ENCODE data around the gene TMEM134. TPM values are rescaled to one million over a fixed set of nuclear protein-coding genes. Genes with fewer than 3 reads are reported as not detected.
"Not testable (repeated sequence)": the region's sequence is repeated elsewhere in the genome, so short reads cannot be mapped to it uniquely, and the experiment has no call there.

TMEM134 gene
- polyA plus RNA-seq, 1 experiment: 30.6 TPM

DNA sequence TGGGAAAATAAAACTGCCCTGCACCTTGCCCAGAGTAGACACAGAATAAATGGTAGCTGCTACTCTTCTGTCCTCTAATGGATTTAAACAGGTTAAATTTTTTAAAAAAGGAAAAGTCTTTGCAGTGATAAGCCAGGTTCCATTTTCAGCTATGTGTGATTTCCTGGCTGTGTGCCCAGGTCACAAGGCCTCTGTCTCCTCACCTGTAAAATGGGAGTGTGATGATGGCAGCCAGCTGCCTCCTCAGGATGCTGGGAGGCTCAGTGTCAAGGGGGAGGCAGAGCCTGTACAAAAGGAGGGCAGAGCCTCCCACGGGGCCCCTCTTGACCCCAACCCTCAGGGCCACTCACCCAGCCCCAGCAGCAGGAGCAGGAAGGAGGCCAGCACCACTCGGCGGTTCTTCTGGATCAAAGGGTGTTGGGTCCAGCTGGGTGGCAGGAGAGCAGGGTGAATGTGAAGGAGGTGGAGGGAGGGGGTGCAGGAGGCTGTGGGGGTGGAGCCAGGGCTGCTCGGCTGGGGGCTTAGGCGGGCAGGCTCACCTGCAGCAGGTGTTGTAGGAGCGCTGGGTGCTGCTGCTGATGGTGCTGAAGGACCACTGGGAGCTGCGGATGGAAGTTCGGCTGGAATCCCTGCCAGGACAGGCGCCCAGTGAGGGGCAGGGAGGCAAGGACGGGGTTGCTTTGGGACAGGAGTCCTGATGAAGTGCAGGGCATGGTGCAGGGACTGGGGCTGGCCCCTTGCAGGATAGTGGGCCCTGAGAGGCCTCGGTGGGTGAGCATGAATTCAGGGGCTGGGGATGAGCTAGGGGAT, 1.9 kb downstream of the TMEM134 start:
- POLR2A ChIA-PET: no interaction called here
- Histone ChIP-seq H3K27me3 (ENCODE audit: control insufficient read depth, insufficient read depth, low read length) (no peaks in the 10 kb centered on the region), H3K4me3 (ENCODE audit: low read depth, low read length) (no peak overlapping the region), H3K36me3 (ENCODE audit: control insufficient read depth, insufficient read depth, low read length) (no peaks in the 10 kb centered on the region; the same call in 1 of the 2 replicates)
- no peak for DNase-seq (ENCODE audit: low read depth)
- TF ChIP-seq CTCF (IDR thresholded peaks at IDR 0.05; ENCODE audit: insufficient read depth, low read depth, low read length): no peak
- CTCF ChIA-PET: interaction anchor here (0.7 to 0.9 kb wide), 3 partner anchors 38 to 683 kb away, joined by 3 read pairs; partner anchors contain the start of gene PPP1CA

DNA sequence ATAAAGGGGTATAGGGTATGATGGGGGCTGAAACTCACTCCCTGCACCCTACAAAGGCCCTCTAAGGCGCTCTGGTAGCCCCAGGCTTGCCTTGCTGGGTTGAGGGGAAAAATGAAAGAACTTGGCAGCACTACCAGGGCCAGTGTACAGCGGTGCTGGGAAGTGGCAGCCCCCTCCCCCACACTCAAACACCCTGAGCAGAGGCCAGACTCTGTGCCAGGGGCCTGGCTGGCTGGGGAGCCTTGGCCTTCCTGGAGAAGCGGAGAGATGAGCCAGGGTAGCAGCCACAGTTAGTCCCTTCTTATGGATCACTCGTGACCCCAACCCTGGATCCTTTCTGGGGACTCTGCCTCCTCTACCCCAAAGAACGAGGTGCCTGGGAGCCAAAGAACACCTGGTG, 2.7 kb downstream of the TMEM134 start:
- POLR2A ChIA-PET: no interaction called here
- CTCF ChIA-PET: interaction anchor here (0.6 to 0.7 kb wide), 2 partner anchors 83 to 115 kb away, joined by 3 to 4 read pairs; no protein-coding TSS in a partner anchor
- H3K36me3 ChIP-seq (ENCODE audit: control insufficient read depth, insufficient read depth, low read length): no peaks in the 10 kb centered on the region; the same call in 1 of the 2 replicates
- H3K27me3 ChIP-seq (ENCODE audit: control insufficient read depth, insufficient read depth, low read length): no peaks in the 10 kb centered on the region
- DNase-seq (ENCODE audit: low read depth): no peak
- H3K4me3 ChIP-seq (ENCODE audit: low read depth, low read length): no peak overlapping the region
- no peak for TF ChIP-seq CTCF (IDR thresholded peaks at IDR 0.05; ENCODE audit: insufficient read depth, low read depth, low read length)

DNA sequence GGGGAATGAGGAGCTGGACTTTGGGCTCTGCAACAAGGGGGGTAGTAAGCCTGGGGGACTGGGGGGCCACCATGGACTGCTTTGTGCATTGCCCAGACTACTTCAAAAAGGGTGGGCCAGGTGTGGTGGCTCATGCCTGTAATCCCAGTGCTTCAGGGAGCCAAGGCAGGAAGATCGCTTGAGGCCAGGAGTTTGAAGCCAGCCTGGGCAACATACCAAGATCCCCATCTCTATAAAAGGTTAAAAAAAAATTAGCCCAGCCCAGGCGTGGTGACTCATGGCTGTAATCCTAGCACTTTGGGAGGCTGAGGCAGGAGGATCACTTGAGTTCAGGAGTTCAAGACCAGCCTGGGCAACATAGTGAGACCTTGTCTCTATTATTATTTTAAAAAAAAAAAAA, 3.5 kb downstream of the TMEM134 start:
- DNase-seq (ENCODE audit: low read depth); POLR2A ChIA-PET; H3K27me3 ChIP-seq (ENCODE audit: control insufficient read depth, insufficient read depth, low read length); H3K36me3 ChIP-seq (ENCODE audit: control insufficient read depth, insufficient read depth, low read length); H3K4me3 ChIP-seq (ENCODE audit: low read depth, low read length): not testable (repeated sequence)
- CTCF ChIA-PET: interaction anchor here (0.6 to 0.7 kb wide), 2 partner anchors 82 to 114 kb away, joined by 3 to 4 read pairs; no protein-coding TSS in a partner anchor

GRCh38 chr11:67465189-67465510, 3.9 kb downstream of the TMEM134 start:
- TF ChIP-seq CTCF (IDR thresholded peaks at IDR 0.05; ENCODE audit: insufficient read depth, low read depth, low read length): no peak
- H3K36me3 ChIP-seq (ENCODE audit: control insufficient read depth, insufficient read depth, low read length): no peaks in the 10 kb centered on the region; the same call in 1 of the 2 replicates
- H3K4me3 ChIP-seq (ENCODE audit: low read depth, low read length): peak overlapping the region; percentile 71
- POLR2A ChIA-PET: no interaction called here
- no peak for DNase-seq (ENCODE audit: low read depth)
- CTCF ChIA-PET: no interaction called here
- no peaks in the 10 kb centered on the region for H3K27me3 ChIP-seq (ENCODE audit: control insufficient read depth, insufficient read depth, low read length)

- no peak for TF ChIP-seq CTCF (IDR thresholded peaks at IDR 0.05; ENCODE audit: insufficient read depth, low read depth, low read length)
- DNase-seq (ENCODE audit: low read depth): no peak
- Histone ChIP-seq H3K36me3 (ENCODE audit: control insufficient read depth, insufficient read depth, low read length) (no peaks in the 10 kb centered on the region; the same call in 1 of the 2 replicates), H3K27me3 (ENCODE audit: control insufficient read depth, insufficient read depth, low read length) (no peaks in the 10 kb centered on the region), H3K4me3 (ENCODE audit: low read depth, low read length) (peak overlapping the region; percentile 71)
- CTCF ChIA-PET: no interaction called here
- POLR2A ChIA-PET: no interaction called here
Measured at GRCh38 chr11:67464411-67465188, 4.5 kb downstream of the TMEM134 start.
